ENCODE data around the gene SULF2.

DNA sequence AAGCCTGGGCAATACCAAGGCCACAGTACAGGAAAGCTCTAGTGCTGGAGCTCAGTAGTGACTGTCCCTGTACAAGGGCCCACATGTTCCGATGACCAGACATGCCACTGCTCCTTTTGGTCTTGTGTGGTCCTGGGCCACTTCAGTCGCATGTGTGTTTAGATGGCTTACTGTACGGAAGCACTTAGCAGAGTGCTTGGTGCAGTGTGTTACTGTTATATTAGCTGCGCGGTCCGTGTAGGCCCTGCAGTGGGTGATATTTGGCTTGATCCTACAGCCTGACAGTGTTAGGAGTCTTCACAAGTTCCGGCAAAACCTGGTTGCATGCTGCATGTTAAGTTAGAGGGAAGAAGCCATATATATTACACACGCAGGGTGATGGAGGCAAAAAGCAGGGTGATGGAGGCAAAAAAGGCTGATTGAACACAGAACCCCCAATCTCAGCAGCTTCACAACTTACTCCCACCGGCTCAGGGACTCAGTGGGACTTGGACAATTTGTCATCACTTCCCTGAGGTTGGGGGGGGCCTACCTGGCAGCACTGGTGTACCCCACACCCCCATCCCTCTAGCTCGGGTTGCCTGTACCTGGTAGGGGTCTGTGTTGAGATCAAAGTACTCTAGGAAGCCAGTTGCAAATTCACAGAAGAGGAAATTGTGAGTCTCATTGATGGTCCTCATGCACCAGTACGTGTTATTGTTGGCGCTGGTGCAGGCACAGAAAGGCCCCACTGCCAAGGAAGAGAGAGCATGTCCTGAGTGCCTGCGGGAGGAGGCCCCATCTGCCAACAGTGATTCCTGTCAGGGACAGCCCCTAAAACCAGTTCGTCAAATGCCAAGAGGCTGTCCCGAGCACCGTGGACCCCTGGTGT is 122.6 kb downstream of the SULF2 start:
- TF ChIP-seq, protein P1, sequence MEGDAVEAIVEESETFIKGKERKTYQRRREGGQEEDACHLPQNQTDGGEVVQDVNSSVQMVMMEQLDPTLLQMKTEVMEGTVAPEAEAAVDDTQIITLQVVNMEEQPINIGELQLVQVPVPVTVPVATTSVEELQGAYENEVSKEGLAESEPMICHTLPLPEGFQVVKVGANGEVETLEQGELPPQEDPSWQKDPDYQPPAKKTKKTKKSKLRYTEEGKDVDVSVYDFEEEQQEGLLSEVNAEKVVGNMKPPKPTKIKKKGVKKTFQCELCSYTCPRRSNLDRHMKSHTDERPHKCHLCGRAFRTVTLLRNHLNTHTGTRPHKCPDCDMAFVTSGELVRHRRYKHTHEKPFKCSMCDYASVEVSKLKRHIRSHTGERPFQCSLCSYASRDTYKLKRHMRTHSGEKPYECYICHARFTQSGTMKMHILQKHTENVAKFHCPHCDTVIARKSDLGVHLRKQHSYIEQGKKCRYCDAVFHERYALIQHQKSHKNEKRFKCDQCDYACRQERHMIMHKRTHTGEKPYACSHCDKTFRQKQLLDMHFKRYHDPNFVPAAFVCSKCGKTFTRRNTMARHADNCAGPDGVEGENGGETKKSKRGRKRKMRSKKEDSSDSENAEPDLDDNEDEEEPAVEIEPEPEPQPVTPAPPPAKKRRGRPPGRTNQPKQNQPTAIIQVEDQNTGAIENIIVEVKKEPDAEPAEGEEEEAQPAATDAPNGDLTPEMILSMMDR (IDR thresholded peaks at IDR 0.05 in 2 of 3, conservative IDR thresholded peaks at IDR 0.05 in 1 of 3; ENCODE audit: borderline replicate concordance in 1 of 3, insufficient read depth in 1 of 3, low read depth in 2 of 3, low read length in 2 of 3), result no peak
- TF ChIP-seq POLR2A (IDR thresholded peaks at IDR 0.05; ENCODE audit: borderline replicate concordance, extremely low read depth, insufficient read depth, insufficient read length) (no peak), ELF1 (IDR thresholded peaks at IDR 0.05; ENCODE audit: borderline replicate concordance, low read depth) (no peak), POLR2AphosphoS5 (IDR thresholded peaks at IDR 0.05; ENCODE audit: low read depth, low read length) (no peak)
- TF ChIP-seq, protein P2, sequence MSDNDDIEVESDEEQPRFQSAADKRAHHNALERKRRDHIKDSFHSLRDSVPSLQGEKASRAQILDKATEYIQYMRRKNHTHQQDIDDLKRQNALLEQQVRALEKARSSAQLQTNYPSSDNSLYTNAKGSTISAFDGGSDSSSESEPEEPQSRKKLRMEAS (IDR thresholded peaks at IDR 0.05), result no peak
